Heart right ventricle (tissue), 16 donors: ENCODE measurements around the gene HDC. TPM values are rescaled to one million over a fixed set of nuclear protein-coding genes. Genes with fewer than 3 reads are reported as not detected.

Experiments used
- ATAC-seq, 8 donors: fragments of 200-7000 bp; cut with Tn5 transposase; one replicate each; pipeline ENCODE4 v1.9.1; 2020; ENCODE audit warnings: mild to moderate bottlenecking in 8 of 8, moderate library complexity in 8 of 8, moderate number of reproducible peaks in 1 of 8
- DNase-seq, 2 donors: peaks; one replicate each; pipeline ENCODE4 v3.0.0-alpha.2; 2020
- H3K27ac ChIP-seq, 10 donors: fragments of 200-600 bp; sonication (generic) in 2 of 10; one replicate each; pipeline versions ENCODE4 v1.5.0 to v1.8.0; 2020 to 2022; ENCODE audit warnings: mild to moderate bottlenecking in 3 of 10
- H3K27me3 ChIP-seq, 7 donors: fragments of 200-600 bp; one replicate each; pipeline ENCODE4 v1.8.0; 2021 to 2022; ENCODE audit warnings: mild to moderate bottlenecking in 2 of 7
- H3K36me3 ChIP-seq, 9 donors: fragments of 200-600 bp; sonication (generic) in 1 of 9; one replicate each; pipeline versions ENCODE4 v1.5.0 to v1.8.0; 2020 to 2022; ENCODE audit warnings: mild to moderate bottlenecking in 2 of 9
- H3K4me1 ChIP-seq, 9 donors: fragments of 200-600 bp; sonication (generic) in 1 of 9; one replicate each; pipeline versions ENCODE4 v1.5.0 to v1.8.0; 2020 to 2022; ENCODE audit warnings: mild to moderate bottlenecking in 4 of 9
- H3K4me3 ChIP-seq, 10 donors: fragments of 200-600 bp; sonication (generic) in 2 of 10; one replicate each; pipeline versions ENCODE4 v1.5.0 to v1.8.0; 2020 to 2022; ENCODE audit warnings: mild to moderate bottlenecking in 7 of 10, moderate library complexity in 2 of 10
- H3K9me3 ChIP-seq, 11 donors: fragments of 200-600 bp in 10 of 11; sonication (generic) in 2 of 11; one replicate each; pipeline versions ENCODE4 v1.5.0 to v1.8.0; 2013 to 2022; ENCODE audit warnings: mild to moderate bottlenecking in 2 of 11, control low read depth in 1 of 11, moderate library complexity in 1 of 11
- WGBS, 2 donors: extraction: QIAGEN DNeasy Blood & Tissue Kit; methylation state at CpG; one replicate each; pipeline ENCODE4 v1.1.7; 2013; ENCODE audit warnings: inconsistent platforms in 1 of 2; 5-methylcytosine and 5-hydroxymethylcytosine counted together
- intact Hi-C, 10 donors: fragments of 100-400 bp; cut with DNase I; formaldehyde crosslinking; loops; one replicate each; pipeline versions ENCODE4 v1.11.1 to v1.14.2; 2022
- polyA plus RNA-seq, 2 donors: library from polyadenylated mRNA; stranded (reverse); fragments of 200-250 nt; gene quantifications; one replicate each; pipeline ENCODE4 v1.2.3, GENCODE V29; 2013
- total RNA-seq, 10 donors: library from RNA; stranded (reverse); fragmentation: NEBNext Ultra II Directional in 3 of 10; extraction: Animal tissue kit (Norgen Biotek cat#: 25700) in 3 of 10; gene quantifications; one replicate each; pipeline versions ENCODE4 v1.2.1 to v1.2.4, GENCODE V29; 2021 to 2023
- TF ChIP-seq, protein P1 (sequence below), 9 donors: fragments of 200-600 bp; sonication (generic) in 2 of 9; IDR thresholded peaks; one replicate each; pipeline versions ENCODE4 v1.5.0 to v1.8.0; 2021 to 2022; ENCODE audit warnings: antibody characterized with exemption in 9 of 9, mild to moderate bottlenecking in 5 of 9, moderate library complexity in 1 of 9
- donor health status: Arrhythmogenic right ventricular cardiomyopathy.
- donor health status: ischemic (EF 13 %, LVEDD 7.1; RV severe dilation, severe dysfunction).
- donor health status: healthy with polysubstance abuse.
- donor health status: DM: no; HTN: yes; CAD: no.
- donor health status: DM: no; HTN: no; CAD: no.
- donor health status: ischemic (EF 25% LVEDD 6.9; RV normal size, moderate dysfunction).
- donor health status: ischemic (EF 25% LVEDD 5.7; RV mildly dilated, moderate dysfunction).
- donor health status: healthy.
- donor health status: DM: yes; HTN: yes; CAD: no.
- donor health status: Ischemic cardiomyopathy.
- donor health status: ischemic (EF 35%, LVEDD 5.7; RV mildly dilated, moderate dysfunction).
- donor health status: nonischemic (EF 11% LVEDD 7.7; RV severe dilation, severe dysfunction).
- donor health status: DM: yes; HTN: yes; CAD: no.
- donor health status: PGD.
- donor health status: ischemic (EF 29% LVEDD 5.4; RV normal size, mild dysfunction).
- donor health status: nonischemic (EF 23%, LVEDD 6.1; RV moderate dilation, normal function).

The HDC gene
- total and polyA plus RNA-seq, 12 donors = 0.16 to 1.9 (median 0.53) TPM; not detected in 2

- Histone ChIP-seq H3K27ac (no peak overlapping the region), H3K36me3 (no peaks in the 10 kb centered on the region), H3K27me3 (peaks cover 0 to 16% (median 0%) of the 10 kb centered on the region in 7 donors), H3K9me3 (no peaks in the 10 kb centered on the region), H3K4me1 (no peaks in the 10 kb centered on the region), H3K4me3 (no peak overlapping the region)
- TF ChIP-seq, protein P1, sequence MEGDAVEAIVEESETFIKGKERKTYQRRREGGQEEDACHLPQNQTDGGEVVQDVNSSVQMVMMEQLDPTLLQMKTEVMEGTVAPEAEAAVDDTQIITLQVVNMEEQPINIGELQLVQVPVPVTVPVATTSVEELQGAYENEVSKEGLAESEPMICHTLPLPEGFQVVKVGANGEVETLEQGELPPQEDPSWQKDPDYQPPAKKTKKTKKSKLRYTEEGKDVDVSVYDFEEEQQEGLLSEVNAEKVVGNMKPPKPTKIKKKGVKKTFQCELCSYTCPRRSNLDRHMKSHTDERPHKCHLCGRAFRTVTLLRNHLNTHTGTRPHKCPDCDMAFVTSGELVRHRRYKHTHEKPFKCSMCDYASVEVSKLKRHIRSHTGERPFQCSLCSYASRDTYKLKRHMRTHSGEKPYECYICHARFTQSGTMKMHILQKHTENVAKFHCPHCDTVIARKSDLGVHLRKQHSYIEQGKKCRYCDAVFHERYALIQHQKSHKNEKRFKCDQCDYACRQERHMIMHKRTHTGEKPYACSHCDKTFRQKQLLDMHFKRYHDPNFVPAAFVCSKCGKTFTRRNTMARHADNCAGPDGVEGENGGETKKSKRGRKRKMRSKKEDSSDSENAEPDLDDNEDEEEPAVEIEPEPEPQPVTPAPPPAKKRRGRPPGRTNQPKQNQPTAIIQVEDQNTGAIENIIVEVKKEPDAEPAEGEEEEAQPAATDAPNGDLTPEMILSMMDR (IDR thresholded peaks at IDR 0.05) = no peak
- intact Hi-C loops = no loop called here
- ATAC-seq (no peak), DNase-seq (no peak)
- 88 to 91% methylated on average over 5 of the region's 5 CpGs for WGBS, 2 donors
Observed at GRCh38 chr15:50206020-50206419, 59.5 kb downstream of the HDC start.

- no peak overlapping the region for H3K4me3 ChIP-seq
- TF ChIP-seq, protein P1 (IDR thresholded peaks at IDR 0.05) = no peak
- H3K36me3 ChIP-seq = no peaks in the 10 kb centered on the region
- no peaks in the 10 kb centered on the region for H3K9me3 ChIP-seq
- no peaks in the 10 kb centered on the region for H3K27me3 ChIP-seq
- intact Hi-C loops = no loop called here
- no peak for DNase-seq
- H3K27ac ChIP-seq = no peak overlapping the region
- H3K4me1 ChIP-seq = no peaks in the 10 kb centered on the region
- no peak for ATAC-seq
Observed at GRCh38 chr15:50202003-50202402, 63.5 kb downstream of the HDC start.

DNA sequence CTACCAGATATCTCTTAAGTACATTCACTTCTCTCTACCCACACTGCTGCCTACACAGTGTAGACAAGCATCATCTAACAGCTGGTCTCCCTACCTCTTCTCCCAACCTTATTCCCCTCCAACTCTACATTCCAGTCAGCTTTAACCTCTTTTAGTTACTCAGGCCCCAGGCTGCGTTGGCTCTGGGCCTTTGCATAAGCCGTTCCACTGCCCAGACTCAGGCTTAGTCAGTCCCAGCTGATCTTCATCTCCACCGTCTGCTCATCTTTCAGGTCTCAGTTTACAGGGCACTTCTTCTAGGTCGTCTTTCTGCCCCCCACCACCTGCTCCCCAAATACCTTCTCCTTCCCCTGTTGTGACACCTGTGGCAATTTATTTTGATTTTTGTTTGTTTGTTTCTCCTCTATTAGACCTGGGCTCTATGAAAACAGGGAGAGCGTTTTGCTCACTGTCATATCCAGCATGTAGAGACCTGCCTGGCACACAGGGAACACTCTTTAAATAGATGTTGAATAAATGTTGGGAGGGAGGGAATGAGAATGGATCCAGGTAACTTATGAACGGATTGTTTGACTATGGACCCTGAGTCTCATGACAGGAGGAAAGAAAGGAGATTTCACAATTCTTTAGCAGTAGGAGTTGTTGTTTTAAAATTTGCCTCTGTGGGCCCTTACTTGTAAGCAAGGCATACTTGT lies 72.5 kb downstream of the HDC start:
- H3K4me3 ChIP-seq = no peak overlapping the region
- no peaks in the 10 kb centered on the region for H3K9me3 ChIP-seq
- TF ChIP-seq, protein P1 (IDR thresholded peaks at IDR 0.05) = no peak
- WGBS, 2 donors = 81 to 84% methylated on average over 6 of the region's 6 CpGs
- no peaks in the 10 kb centered on the region for H3K4me1 ChIP-seq
- DNase-seq = no peak
- intact Hi-C loops = no loop called here
- no peak overlapping the region for H3K27ac ChIP-seq
- ATAC-seq = no peak
- H3K36me3 ChIP-seq = no peaks in the 10 kb centered on the region
- H3K27me3 ChIP-seq = peaks cover 0 to 3% (median 0%) of the 10 kb centered on the region in 7 donors

DNA sequence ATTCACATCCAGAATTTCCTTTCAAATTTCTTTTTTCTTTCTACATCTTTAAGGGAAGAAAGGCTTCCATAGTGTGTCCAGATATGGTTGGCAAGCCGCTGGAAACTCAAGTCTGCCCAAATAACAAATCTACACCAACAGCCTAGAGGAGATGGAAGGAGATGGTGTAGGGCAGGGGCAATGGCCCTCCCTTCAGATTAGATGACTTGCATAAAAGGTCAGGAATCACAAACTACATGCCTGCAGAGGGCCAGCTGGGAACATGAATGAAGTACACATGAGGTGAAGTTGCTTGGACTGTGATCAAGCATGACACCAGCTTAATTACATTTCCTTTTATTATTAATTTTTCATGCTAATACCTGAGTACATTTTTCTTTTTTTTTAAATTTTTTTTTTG lies 73.4 kb downstream of the HDC start:
- Histone ChIP-seq H3K9me3 (no peaks in the 10 kb centered on the region), H3K27ac (no peak overlapping the region), H3K27me3 (peaks cover 0 to 3% (median 0%) of the 10 kb centered on the region in 7 donors), H3K36me3 (no peaks in the 10 kb centered on the region), H3K4me3 (no peak overlapping the region), H3K4me1 (no peaks in the 10 kb centered on the region)
- no peak for ATAC-seq
- TF ChIP-seq, protein P1 (IDR thresholded peaks at IDR 0.05) = no peak
- no peak for DNase-seq
- intact Hi-C loops = no loop called here
- 92 to 95% methylated on average over 1 of the region's 1 CpG for WGBS, 2 donors

Other genes starting within 250 kb of the HDC start
- gene ATP8B4, start 146.5 kb downstream of the HDC start, total RNA-seq = 1 to 10 TPM; 1.1 to 5.3 (median 2.2) TPM
- gene ATP8B4, start 146.5 kb downstream of the HDC start, polyA plus RNA-seq = 1 to 10 TPM in 1 of 2 donors, under 1 TPM in 1; 0.39 to 1.5 TPM
- under 1 TPM in 1 of 10 donors, not detected in 9; 0.32 TPM for gene SLC27A2, start 83.5 kb downstream of the HDC start, total RNA-seq
- not detected for gene SLC27A2, start 83.5 kb downstream of the HDC start, polyA plus RNA-seq
- gene GABPB1, start 89.5 kb upstream of the HDC start, total RNA-seq = 10 to 100 TPM in 2 of 10 donors, 1 to 10 TPM in 8; 7.8 to 12.6 (median 8.9) TPM
- 1 to 10 TPM; 5.3 to 6.6 TPM for gene GABPB1, start 89.5 kb upstream of the HDC start, polyA plus RNA-seq
- gene USP8, start 158.7 kb upstream of the HDC start, total RNA-seq = 10 to 100 TPM; 40.2 to 53.6 (median 45.7) TPM
- 10 to 100 TPM; 16.3 to 16.4 TPM for gene USP8, start 158.7 kb upstream of the HDC start, polyA plus RNA-seq